Hepatocyte (in vitro differentiated cells): Measurements from ENCODE around the gene FAM180B.

Experiments
- EZH2 ChIP-seq: fragments of 200-600 bp; sonication (generic); IDR thresholded peaks from 2 replicates; pipeline ENCODE4 v1.6.1; 2016; ENCODE audit warnings: antibody characterized with exemption, mild to moderate bottlenecking, borderline replicate concordance
- TF ChIP-seq, protein P1 (sequence below): fragments of 200-600 bp; sonication (generic); IDR thresholded peaks from 2 replicates; pipeline ENCODE4 v1.5.1; 2016; ENCODE audit warnings: antibody characterized with exemption, mild to moderate bottlenecking; ENCODE audit not compliant: poor library complexity

DNA sequence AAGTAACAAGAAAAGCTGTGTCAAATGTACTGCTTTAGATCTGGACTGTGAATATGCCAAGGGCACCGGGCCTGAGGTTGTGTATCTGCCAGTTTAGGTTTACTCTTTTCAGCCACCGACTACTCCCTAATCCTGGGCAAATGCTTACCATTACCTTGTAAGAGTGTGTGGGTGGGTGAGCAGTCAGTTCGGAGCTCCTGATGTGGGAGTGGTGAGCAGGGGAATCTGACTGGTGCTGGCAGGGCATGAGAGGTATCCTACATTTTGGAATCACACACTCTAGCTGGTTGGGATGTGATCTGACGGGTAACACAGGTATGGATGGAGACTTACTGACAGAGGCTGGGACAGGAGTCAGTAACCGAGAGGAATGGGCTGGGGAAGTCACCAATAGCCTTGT lies 2.6 kb upstream of the FAM180B start:
- TF ChIP-seq, protein P1, sequence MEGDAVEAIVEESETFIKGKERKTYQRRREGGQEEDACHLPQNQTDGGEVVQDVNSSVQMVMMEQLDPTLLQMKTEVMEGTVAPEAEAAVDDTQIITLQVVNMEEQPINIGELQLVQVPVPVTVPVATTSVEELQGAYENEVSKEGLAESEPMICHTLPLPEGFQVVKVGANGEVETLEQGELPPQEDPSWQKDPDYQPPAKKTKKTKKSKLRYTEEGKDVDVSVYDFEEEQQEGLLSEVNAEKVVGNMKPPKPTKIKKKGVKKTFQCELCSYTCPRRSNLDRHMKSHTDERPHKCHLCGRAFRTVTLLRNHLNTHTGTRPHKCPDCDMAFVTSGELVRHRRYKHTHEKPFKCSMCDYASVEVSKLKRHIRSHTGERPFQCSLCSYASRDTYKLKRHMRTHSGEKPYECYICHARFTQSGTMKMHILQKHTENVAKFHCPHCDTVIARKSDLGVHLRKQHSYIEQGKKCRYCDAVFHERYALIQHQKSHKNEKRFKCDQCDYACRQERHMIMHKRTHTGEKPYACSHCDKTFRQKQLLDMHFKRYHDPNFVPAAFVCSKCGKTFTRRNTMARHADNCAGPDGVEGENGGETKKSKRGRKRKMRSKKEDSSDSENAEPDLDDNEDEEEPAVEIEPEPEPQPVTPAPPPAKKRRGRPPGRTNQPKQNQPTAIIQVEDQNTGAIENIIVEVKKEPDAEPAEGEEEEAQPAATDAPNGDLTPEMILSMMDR, result no peak
- no peak for TF ChIP-seq EZH2
